ENCODE results near the gene ZBED1.
"Not testable (repeated sequence)": the region's sequence is repeated elsewhere in the genome, so short reads cannot be mapped to it uniquely, and the experiment has no call there.

Gene ZBED1

DNA sequence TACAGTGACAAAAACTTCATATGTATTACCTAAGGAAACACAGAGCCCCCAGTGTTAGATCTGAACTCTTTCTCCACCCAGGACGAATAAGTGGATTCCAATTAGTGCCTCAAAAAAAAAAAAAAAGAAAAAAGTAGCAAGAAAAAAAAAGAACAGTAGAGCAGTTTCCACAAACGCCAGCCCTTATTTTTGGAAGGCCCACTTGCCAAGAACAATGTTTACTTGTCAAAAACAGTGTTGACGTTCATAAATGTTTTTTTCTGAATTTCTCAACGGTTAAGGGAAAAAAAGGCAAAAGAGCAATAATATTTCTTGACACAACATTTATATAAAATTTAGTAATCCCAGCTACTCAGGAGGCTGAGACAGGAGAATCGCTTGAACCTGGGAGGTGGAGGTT lies 38.7 kb downstream of the ZBED1 start:
- no peak overlapping the region for H3K4me3 ChIP-seq
- no peak overlapping the region for H3K27ac ChIP-seq
- DNase-seq (ENCODE audit: low spot score), result no peak
- TF ChIP-seq, protein P1, sequence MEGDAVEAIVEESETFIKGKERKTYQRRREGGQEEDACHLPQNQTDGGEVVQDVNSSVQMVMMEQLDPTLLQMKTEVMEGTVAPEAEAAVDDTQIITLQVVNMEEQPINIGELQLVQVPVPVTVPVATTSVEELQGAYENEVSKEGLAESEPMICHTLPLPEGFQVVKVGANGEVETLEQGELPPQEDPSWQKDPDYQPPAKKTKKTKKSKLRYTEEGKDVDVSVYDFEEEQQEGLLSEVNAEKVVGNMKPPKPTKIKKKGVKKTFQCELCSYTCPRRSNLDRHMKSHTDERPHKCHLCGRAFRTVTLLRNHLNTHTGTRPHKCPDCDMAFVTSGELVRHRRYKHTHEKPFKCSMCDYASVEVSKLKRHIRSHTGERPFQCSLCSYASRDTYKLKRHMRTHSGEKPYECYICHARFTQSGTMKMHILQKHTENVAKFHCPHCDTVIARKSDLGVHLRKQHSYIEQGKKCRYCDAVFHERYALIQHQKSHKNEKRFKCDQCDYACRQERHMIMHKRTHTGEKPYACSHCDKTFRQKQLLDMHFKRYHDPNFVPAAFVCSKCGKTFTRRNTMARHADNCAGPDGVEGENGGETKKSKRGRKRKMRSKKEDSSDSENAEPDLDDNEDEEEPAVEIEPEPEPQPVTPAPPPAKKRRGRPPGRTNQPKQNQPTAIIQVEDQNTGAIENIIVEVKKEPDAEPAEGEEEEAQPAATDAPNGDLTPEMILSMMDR (IDR thresholded peaks at IDR 0.05), result no peak

GRCh38 chrX:2461711-2462016 lies 39.1 kb downstream of the ZBED1 start:
- no peak overlapping the region for H3K27ac ChIP-seq
- TF ChIP-seq, protein P1 (IDR thresholded peaks at IDR 0.05), result no peak
- DNase-seq (ENCODE audit: low spot score), result no peak
- no peak overlapping the region for H3K4me3 ChIP-seq

- H3K4me3 ChIP-seq; DNase-seq (ENCODE audit: low spot score); H3K27ac ChIP-seq: not testable (repeated sequence)
These were observed 39.7 kb downstream of the ZBED1 start for GRCh38 chrX:2460821-2461710.

DNA sequence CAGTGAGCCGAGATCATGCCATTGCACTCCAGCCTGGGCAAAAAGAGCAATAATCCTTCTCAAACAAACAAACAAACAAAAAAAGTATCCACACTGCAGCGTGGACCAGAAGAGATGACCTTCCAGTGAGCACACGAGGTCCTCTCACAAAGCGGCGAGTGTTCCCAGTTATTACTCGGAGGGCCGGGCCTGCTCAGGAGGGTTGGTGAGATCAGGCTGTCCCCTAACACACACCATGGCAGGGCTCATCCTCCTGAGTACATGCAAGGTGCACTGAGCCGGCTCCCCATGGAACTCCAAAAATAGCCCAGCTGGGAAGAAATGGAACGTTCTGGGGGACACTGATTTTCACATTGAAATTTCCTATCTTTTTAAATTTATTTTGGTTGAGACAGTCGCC lies 40.7 kb downstream of the ZBED1 start:
- not testable (repeated sequence) for DNase-seq (ENCODE audit: low spot score)

DNA sequence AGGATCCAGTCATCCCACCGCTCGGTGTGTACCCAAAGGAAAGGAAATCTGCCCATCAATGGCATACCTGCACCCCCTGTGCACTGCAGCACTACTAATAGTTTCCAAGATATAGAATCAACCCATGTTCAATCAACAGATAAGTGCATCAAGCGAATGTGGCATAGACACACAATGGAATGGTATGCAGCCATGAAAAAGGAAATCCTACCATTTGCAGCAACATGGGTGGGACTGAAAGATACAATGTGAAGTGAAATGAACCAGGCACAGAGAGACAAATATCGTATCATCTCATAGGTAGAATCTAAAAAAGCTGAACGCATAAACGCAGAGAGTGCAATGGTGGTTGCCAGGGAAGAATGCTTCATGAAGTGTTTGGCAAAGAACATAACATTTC lies 42.5 kb downstream of the ZBED1 start:
- Histone ChIP-seq H3K4me3 (no peak overlapping the region), H3K27ac (no peak overlapping the region)
- TF ChIP-seq, protein P1 (IDR thresholded peaks at IDR 0.05), result no peak
- no peak for DNase-seq (ENCODE audit: low spot score)

More for the DNA sequence above, 40.7 kb downstream of the ZBED1 start:
- not testable (repeated sequence) for H3K4me3 ChIP-seq, H3K27ac ChIP-seq

GRCh38 chrX:2457289-2458133 lies 43.3 kb downstream of the ZBED1 start:
- Histone ChIP-seq H3K4me3 (no peak overlapping the region), H3K27ac (no peak overlapping the region)
- DNase-seq (ENCODE audit: low spot score), result no peak
- TF ChIP-seq, protein P1 (IDR thresholded peaks at IDR 0.05), result no peak

DNA sequence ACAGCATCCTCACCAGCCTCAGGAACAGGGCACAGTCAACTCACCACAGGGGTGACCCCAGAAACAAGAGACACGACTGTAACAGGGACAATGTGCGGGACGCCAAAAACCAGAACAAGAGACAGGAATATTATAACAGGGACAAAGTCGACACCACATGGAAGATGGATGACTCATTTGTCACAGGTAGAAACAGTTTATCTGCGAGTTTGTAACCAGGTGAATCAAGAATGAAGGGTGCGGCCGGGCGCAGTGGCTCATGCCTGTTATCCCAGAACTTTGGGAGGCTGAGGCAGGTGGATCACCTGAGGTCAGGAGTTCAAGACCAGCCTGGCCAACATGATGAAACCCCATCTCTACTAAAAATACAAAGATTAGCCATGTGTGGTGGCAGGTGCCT lies 44.7 kb downstream of the ZBED1 start:
- H3K4me3 ChIP-seq; H3K27ac ChIP-seq; DNase-seq (ENCODE audit: low spot score): not testable (repeated sequence)

GRCh38 chrX:2454620-2455019 lies 46.2 kb downstream of the ZBED1 start:
- H3K27ac ChIP-seq; DNase-seq (ENCODE audit: low spot score); H3K4me3 ChIP-seq: not testable (repeated sequence)

DNA sequence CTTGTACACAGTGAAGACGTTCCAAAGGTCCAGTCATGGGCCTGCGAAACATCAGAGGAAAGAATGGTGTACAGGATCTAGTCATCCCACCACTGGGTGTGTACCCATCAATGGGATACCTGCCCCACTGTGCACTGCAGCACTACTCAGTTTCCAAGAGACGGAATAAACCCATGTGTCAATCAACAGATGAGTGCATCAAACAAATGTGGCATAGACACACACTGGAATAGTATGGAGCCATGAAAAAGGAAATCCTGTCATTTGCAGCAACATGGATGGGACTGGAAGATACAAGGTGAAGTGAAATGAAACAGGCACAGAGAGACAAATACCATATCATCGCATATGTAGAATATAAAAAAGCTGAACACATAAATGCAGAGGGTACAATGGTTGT lies 48.0 kb downstream of the ZBED1 start:
- TF ChIP-seq, protein P1 (IDR thresholded peaks at IDR 0.05), result no peak
- H3K4me3 ChIP-seq, result no peak overlapping the region
- DNase-seq (ENCODE audit: low spot score), result no peak
- H3K27ac ChIP-seq, result no peak overlapping the region
